Stimulated activated CD8-positive, alpha-beta memory T cell treated with anti-CD3 and anti-CD28 coated beads, Interleukin-2, amount 100 ng/mL, for 1 hour (primary cell): Measurements from ENCODE around the gene SHISA4.
"Not testable (repeated sequence)": the region's sequence is repeated elsewhere in the genome, so short reads cannot be mapped to it uniquely, and the experiment has no call there.

Experiments used
- DNase-seq, 2 donors: peaks; one replicate each; pipeline ENCODE4 v3.0.0-alpha.2; 2020; ENCODE audit warnings: low read depth in 2 of 2

Gene SHISA4

GRCh38 chr1:201898992-201899391, 10.3 kb downstream of the SHISA4 start:
- DNase-seq = no peak

- DNase-seq = no peak
Observed at GRCh38 chr1:201899683-201900429, 11.2 kb downstream of the SHISA4 start.

- no peak for DNase-seq
Observed at GRCh38 chr1:201900476-201900875, 11.8 kb downstream of the SHISA4 start.

GRCh38 chr1:201901036-201901435, 12.3 kb downstream of the SHISA4 start:
- not testable (repeated sequence) for DNase-seq

- no peak for DNase-seq
Observed at GRCh38 chr1:201902198-201902597, 13.5 kb downstream of the SHISA4 start.

GRCh38 chr1:201903135-201903534, 14.4 kb downstream of the SHISA4 start:
- no peak for DNase-seq

GRCh38 chr1:201904579-201904978, 15.9 kb downstream of the SHISA4 start:
- DNase-seq = no peak

GRCh38 chr1:201905234-201905890, 16.7 kb downstream of the SHISA4 start:
- DNase-seq = no peak

GRCh38 chr1:201906336-201906735, 17.6 kb downstream of the SHISA4 start:
- no peak for DNase-seq

- DNase-seq = no peak
Observed at GRCh38 chr1:201907621-201908020, 18.9 kb downstream of the SHISA4 start.

- DNase-seq = no peak
Observed at GRCh38 chr1:201911826-201912571, 23.3 kb downstream of the SHISA4 start.

GRCh38 chr1:201912832-201913231, 24.1 kb downstream of the SHISA4 start:
- DNase-seq = no peak

GRCh38 chr1:201914456-201915235, 25.9 kb downstream of the SHISA4 start:
- DNase-seq = no peak

- DNase-seq = no peak
Observed at GRCh38 chr1:201916649-201917249, 28.1 kb downstream of the SHISA4 start.

- DNase-seq = no peak
Observed at GRCh38 chr1:201917362-201918033, 28.8 kb downstream of the SHISA4 start.

- DNase-seq = no peak
Observed at GRCh38 chr1:201918343-201918742, 29.6 kb downstream of the SHISA4 start.

GRCh38 chr1:201921952-201922558, 33.4 kb downstream of the SHISA4 start:
- no peak for DNase-seq

- DNase-seq = no peak
Observed at GRCh38 chr1:201925301-201925567, 36.5 kb downstream of the SHISA4 start.

GRCh38 chr1:201925981-201926645, 37.4 kb downstream of the SHISA4 start:
- no peak for DNase-seq

GRCh38 chr1:201928266-201928665, 39.6 kb downstream of the SHISA4 start:
- DNase-seq = no peak
